Left ventricle myocardium inferior (tissue), 1 donor: Measurements from ENCODE around the gene GGTA1. TPM values are rescaled to one million over a fixed set of nuclear protein-coding genes. Genes with fewer than 3 reads are reported as not detected.
A peak's percentile ranks its signal among the peaks of the same experiment; 100 is the strongest.

Experiments used
- DNase-seq: peaks from one replicate; pipeline ENCODE4 v3.0.0-alpha.2; 2020
- H3K27ac ChIP-seq: fragments of 200-600 bp; replicated peaks from 2 replicates; pipeline ENCODE4 v1.8.0; 2021
- H3K27me3 ChIP-seq: fragments of 200-600 bp; 2 replicates; pipeline ENCODE4 v1.8.0; 2021; ENCODE audit warnings: low read depth
- H3K36me3 ChIP-seq: fragments of 200-600 bp; 2 replicates; pipeline ENCODE4 v1.8.0; 2021
- H3K4me1 ChIP-seq: fragments of 200-600 bp; 2 replicates; pipeline ENCODE4 v1.8.0; 2021
- H3K4me3 ChIP-seq: fragments of 200-600 bp; 2 replicates; pipeline ENCODE4 v1.8.0; 2021; ENCODE audit warnings: mild to moderate bottlenecking, moderate library complexity
- H3K9me3 ChIP-seq: fragments of 200-600 bp; replicated peaks from 2 replicates; pipeline ENCODE4 v1.8.0; 2021
- CTCF ChIP-seq: fragments of 200-600 bp; IDR thresholded peaks from 2 replicates; pipeline ENCODE4 v1.8.0; 2021; ENCODE audit warnings: antibody characterized with exemption, mild to moderate bottlenecking, borderline replicate concordance
- intact Hi-C: fragments of 100-400 bp; cut with micrococcal nuclease; formaldehyde crosslinking; loops from one replicate; pipeline ENCODE4 v1.11.0; 2022
- total RNA-seq: library from RNA; stranded (reverse); fragmentation: NEBNext Ultra II Directional; extraction: Animal tissue kit (Norgen Biotek cat#: 25700); gene quantifications from one replicate; pipeline ENCODE4 v1.2.1, GENCODE V29; 2021
- donor health status: DM: no; HTN: yes; CAD: no; lungs with severe emphysema.

GGTA1 gene
- total RNA-seq, 1 donor from 2014 or later, result 34.1 TPM

- Histone ChIP-seq H3K4me3 (no peak overlapping the region), H3K9me3 (peaks cover 4% of the 10 kb centered on the region), H3K27me3 (no peaks in the 10 kb centered on the region), H3K36me3 (no peaks in the 10 kb centered on the region), H3K27ac (no peak overlapping the region), H3K4me1 (peaks cover 6% of the 10 kb centered on the region)
- intact Hi-C loops, result no loop called here
- TF ChIP-seq CTCF, result no peak
- no peak for DNase-seq
Measured at GRCh38 chr9:121491111-121491510, 8.5 kb downstream of the GGTA1 start.

GRCh38 chr9:121489344-121489743, 10.3 kb downstream of the GGTA1 start:
- no peaks in the 10 kb centered on the region for H3K36me3 ChIP-seq
- H3K4me1 ChIP-seq, result peaks cover 24% of the 10 kb centered on the region

GRCh38 chr9:121486043-121486442, 13.6 kb downstream of the GGTA1 start:
- Histone ChIP-seq H3K4me3 (no peak overlapping the region), H3K27me3 (no peaks in the 10 kb centered on the region), H3K9me3 (no peaks in the 10 kb centered on the region), H3K27ac (peak overlapping the region; percentile 80), H3K4me1 (peaks cover 42% of the 10 kb centered on the region), H3K36me3 (no peaks in the 10 kb centered on the region)
- no peak for TF ChIP-seq CTCF
- intact Hi-C loops, result no loop called here
- DNase-seq, result no peak

More at GRCh38 chr9:121489344-121489743, 10.3 kb downstream of the GGTA1 start:
- no peak for DNase-seq
- no peak overlapping the region for H3K27ac ChIP-seq
- no peaks in the 10 kb centered on the region for H3K27me3 ChIP-seq
- no peak overlapping the region for H3K4me3 ChIP-seq
- intact Hi-C loops, result no loop called here
- H3K9me3 ChIP-seq, result no peaks in the 10 kb centered on the region
- no peak for TF ChIP-seq CTCF

GRCh38 chr9:121485623-121486022, 14.0 kb downstream of the GGTA1 start:
- no peaks in the 10 kb centered on the region for H3K9me3 ChIP-seq
- no peaks in the 10 kb centered on the region for H3K36me3 ChIP-seq
- intact Hi-C loops, result no loop called here
- no peak overlapping the region for H3K4me3 ChIP-seq
- peaks cover 43% of the 10 kb centered on the region for H3K4me1 ChIP-seq
- no peak for TF ChIP-seq CTCF
- no peaks in the 10 kb centered on the region for H3K27me3 ChIP-seq
- H3K27ac ChIP-seq, result peak overlapping the region; percentile 80
- no peak for DNase-seq

- no peaks in the 10 kb centered on the region for H3K36me3 ChIP-seq
Measured at GRCh38 chr9:121484651-121485446, 14.8 kb downstream of the GGTA1 start.

More at GRCh38 chr9:121484651-121485446, 14.8 kb downstream of the GGTA1 start:
- Histone ChIP-seq H3K4me3 (no peak overlapping the region), H3K9me3 (no peaks in the 10 kb centered on the region), H3K4me1 (peaks cover 51% of the 10 kb centered on the region), H3K27me3 (no peaks in the 10 kb centered on the region), H3K27ac (peak overlapping the region; percentile 80)
- DNase-seq, result no peak
- intact Hi-C loops, result no loop called here
- TF ChIP-seq CTCF, result no peak
